ENCODE data around the gene RFX3. TPM values are rescaled to one million over a fixed set of nuclear protein-coding genes. Genes with fewer than 3 reads are reported as not detected.

RFX3 gene
- total RNA-seq, 1 donor from 2014 or later = 61.6 TPM

DNA sequence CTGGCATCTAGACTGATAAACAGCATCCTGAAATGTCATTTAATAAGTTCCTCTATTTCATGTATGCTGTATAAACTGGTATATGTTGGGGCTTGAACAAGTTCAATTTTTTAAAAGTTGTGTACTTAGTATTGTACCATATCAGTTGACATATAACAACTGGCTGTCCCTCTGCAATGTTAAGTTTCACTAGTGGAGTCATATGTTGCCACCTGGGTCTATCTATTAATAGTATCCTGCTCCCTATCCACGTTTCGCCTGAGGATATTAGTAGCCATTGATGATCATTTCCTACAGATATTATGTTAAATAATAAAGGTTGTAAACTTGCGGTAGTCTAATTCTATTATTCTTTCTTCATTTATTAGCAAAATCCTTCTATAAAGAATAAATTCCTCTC is 177.6 kb downstream of the RFX3 start:
- DNase-seq = no peak
- Mint-ChIP-seq H3K4me3 (ENCODE audit: unreplicated experiment) (no peak overlapping the region), H3K9me3 (ENCODE audit: unreplicated experiment) (peaks cover 2% of the 10 kb centered on the region), H3K27me3 (ENCODE audit: unreplicated experiment) (no peaks in the 10 kb centered on the region), H3K36me3 (ENCODE audit: unreplicated experiment) (no peaks in the 10 kb centered on the region), H3K27ac (ENCODE audit: unreplicated experiment) (no peak overlapping the region), H3K4me1 (ENCODE audit: low read depth, unreplicated experiment) (peaks cover 11% of the 10 kb centered on the region)
- TF ChIP-seq, protein P1, sequence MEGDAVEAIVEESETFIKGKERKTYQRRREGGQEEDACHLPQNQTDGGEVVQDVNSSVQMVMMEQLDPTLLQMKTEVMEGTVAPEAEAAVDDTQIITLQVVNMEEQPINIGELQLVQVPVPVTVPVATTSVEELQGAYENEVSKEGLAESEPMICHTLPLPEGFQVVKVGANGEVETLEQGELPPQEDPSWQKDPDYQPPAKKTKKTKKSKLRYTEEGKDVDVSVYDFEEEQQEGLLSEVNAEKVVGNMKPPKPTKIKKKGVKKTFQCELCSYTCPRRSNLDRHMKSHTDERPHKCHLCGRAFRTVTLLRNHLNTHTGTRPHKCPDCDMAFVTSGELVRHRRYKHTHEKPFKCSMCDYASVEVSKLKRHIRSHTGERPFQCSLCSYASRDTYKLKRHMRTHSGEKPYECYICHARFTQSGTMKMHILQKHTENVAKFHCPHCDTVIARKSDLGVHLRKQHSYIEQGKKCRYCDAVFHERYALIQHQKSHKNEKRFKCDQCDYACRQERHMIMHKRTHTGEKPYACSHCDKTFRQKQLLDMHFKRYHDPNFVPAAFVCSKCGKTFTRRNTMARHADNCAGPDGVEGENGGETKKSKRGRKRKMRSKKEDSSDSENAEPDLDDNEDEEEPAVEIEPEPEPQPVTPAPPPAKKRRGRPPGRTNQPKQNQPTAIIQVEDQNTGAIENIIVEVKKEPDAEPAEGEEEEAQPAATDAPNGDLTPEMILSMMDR (IDR thresholded peaks at IDR 0.05; ENCODE audit: partially characterized antibody, unreplicated experiment) = no peak

DNA sequence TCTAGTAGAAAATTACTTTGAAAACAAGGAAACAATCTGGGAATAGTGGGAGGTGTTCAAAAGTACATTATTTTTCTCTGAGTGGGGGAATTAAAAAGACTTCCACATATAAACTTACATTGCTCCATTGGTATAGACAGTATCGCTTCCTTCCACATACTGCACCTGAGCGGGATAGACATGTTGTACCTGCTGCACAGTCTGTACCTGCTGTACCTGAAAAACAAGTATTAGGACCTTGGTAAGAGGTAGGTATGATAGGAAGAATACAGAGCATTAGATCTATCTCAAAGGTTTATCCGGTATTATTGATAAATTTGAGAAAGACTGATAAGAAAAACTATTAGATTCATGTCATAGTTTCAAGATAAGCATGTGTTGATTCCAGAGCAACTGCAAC is 179.3 kb downstream of the RFX3 start:
- TF ChIP-seq, protein P1 (IDR thresholded peaks at IDR 0.05; ENCODE audit: partially characterized antibody, unreplicated experiment) = no peak
- H3K4me3 Mint-ChIP-seq (ENCODE audit: unreplicated experiment) = no peak overlapping the region
- no peak for DNase-seq
- no peaks in the 10 kb centered on the region for H3K27me3 Mint-ChIP-seq (ENCODE audit: unreplicated experiment)
- H3K4me1 Mint-ChIP-seq (ENCODE audit: low read depth, unreplicated experiment) = peaks cover 11% of the 10 kb centered on the region
- H3K9me3 Mint-ChIP-seq (ENCODE audit: unreplicated experiment) = peaks cover 2% of the 10 kb centered on the region
- H3K27ac Mint-ChIP-seq (ENCODE audit: unreplicated experiment) = no peak overlapping the region
- H3K36me3 Mint-ChIP-seq (ENCODE audit: unreplicated experiment) = no peaks in the 10 kb centered on the region

DNA sequence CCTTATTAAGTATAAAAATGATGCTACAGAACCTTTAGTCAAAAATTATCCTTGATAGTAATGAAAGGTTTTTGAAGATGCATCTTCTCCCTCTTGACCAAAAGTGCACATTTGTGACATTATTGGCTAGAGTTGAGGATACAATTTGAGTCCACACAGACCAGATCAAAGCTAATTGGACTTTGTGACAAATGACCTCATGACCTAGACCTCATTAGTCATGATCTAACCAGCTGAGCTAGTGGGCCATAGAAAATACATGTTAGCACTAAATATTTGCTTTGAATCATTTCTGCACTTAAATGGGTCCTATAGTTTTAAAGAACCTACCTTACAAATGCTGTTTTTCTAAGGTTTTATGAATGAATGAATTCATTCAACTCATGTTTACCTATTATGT is 182.1 kb downstream of the RFX3 start:
- Mint-ChIP-seq H3K4me1 (ENCODE audit: low read depth, unreplicated experiment) (peaks cover 10% of the 10 kb centered on the region), H3K27me3 (ENCODE audit: unreplicated experiment) (no peaks in the 10 kb centered on the region), H3K9me3 (ENCODE audit: unreplicated experiment) (peaks cover 4% of the 10 kb centered on the region), H3K4me3 (ENCODE audit: unreplicated experiment) (no peak overlapping the region), H3K36me3 (ENCODE audit: unreplicated experiment) (no peaks in the 10 kb centered on the region), H3K27ac (ENCODE audit: unreplicated experiment) (no peak overlapping the region)
- no peak for DNase-seq
- TF ChIP-seq, protein P1 (IDR thresholded peaks at IDR 0.05; ENCODE audit: partially characterized antibody, unreplicated experiment) = no peak

DNA sequence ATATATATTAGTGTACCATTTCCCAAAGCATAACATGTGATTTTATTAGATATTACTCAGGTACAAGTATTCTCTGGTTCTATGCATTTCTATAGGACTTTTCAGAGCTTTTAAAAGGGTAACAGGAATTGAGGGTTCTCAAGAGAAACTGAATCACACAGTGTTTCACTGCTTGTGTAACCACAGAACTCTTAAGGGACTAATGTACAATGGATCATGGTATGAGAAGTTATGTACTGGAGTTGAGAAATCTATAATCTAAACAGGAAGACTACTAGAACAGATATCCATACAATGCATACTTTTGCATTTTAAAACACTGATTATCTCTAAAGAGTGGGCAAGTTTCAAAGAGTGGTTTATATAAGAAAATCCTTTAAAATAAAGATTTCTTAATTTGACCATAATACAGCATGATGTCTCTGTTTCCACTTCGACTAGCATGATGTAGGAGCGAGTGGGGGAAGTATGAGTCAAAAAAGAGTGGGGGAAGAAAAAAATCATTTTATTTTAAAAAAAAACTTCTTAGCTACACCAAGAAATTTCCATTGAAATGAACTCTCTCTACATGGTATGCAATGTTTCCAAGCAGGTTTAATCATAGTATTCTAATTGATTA is 183.5 kb downstream of the RFX3 start:
- no peak overlapping the region for H3K4me3 Mint-ChIP-seq (ENCODE audit: unreplicated experiment)
- no peaks in the 10 kb centered on the region for H3K27me3 Mint-ChIP-seq (ENCODE audit: unreplicated experiment)
- no peak overlapping the region for H3K27ac Mint-ChIP-seq (ENCODE audit: unreplicated experiment)
- TF ChIP-seq, protein P1 (IDR thresholded peaks at IDR 0.05; ENCODE audit: partially characterized antibody, unreplicated experiment) = no peak
- peaks cover 1% of the 10 kb centered on the region for H3K4me1 Mint-ChIP-seq (ENCODE audit: low read depth, unreplicated experiment)
- H3K36me3 Mint-ChIP-seq (ENCODE audit: unreplicated experiment) = no peaks in the 10 kb centered on the region
- no peak for DNase-seq
- H3K9me3 Mint-ChIP-seq (ENCODE audit: unreplicated experiment) = peaks cover 1% of the 10 kb centered on the region

DNA sequence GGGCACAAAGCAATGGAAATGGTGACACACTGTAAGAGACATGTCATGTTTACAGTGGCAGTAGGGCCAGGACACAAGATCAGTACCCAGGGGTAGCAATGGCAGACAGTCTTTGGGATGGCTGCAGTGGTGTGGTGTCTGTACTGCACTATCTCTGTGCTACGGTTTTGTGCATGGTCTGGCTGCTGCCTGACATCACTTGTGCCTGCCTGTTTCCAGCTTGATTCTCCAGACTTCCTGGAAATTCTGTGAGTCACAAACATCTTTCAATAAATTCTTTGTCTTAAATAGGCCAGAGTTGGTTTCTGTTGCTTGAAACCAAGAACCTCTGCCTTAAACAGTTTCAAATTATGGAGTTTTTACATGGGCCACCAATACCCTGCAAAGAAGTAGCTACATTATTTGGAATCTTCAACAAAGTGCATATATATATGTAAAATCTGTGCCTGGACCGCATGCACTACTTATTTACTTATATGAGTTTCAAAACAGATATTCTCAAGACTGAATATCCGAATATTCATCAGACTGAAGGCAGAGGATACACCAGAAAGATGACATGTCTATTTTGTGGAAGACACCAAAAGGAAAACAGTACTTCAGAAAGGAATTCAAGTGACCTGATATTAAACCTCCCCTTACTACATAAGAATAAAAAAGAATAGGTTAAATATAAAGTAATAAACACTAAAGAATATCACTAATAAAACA is 188.1 kb downstream of the RFX3 start:
- Mint-ChIP-seq H3K4me1 (ENCODE audit: low read depth, unreplicated experiment) (no peaks in the 10 kb centered on the region), H3K27ac (ENCODE audit: unreplicated experiment) (no peak overlapping the region), H3K4me3 (ENCODE audit: unreplicated experiment) (no peak overlapping the region), H3K9me3 (ENCODE audit: unreplicated experiment) (peaks cover 1% of the 10 kb centered on the region), H3K27me3 (ENCODE audit: unreplicated experiment) (no peaks in the 10 kb centered on the region), H3K36me3 (ENCODE audit: unreplicated experiment) (no peaks in the 10 kb centered on the region)
- TF ChIP-seq, protein P1 (IDR thresholded peaks at IDR 0.05; ENCODE audit: partially characterized antibody, unreplicated experiment) = no peak
- DNase-seq = no peak

All from glutamatergic neuron (in vitro differentiated cells).